MM.1S (cell line): ENCODE results near the gene BATF3.
A peak's percentile ranks its signal among the peaks of the same experiment; 100 is the strongest.
"Not testable (repeated sequence)": the region's sequence is repeated elsewhere in the genome, so short reads cannot be mapped to it uniquely, and the experiment has no call there.

Experiments
- DNase-seq: peaks from one replicate; pipeline ENCODE4 v3.0.0-alpha.2; 2015
- H2AFZ ChIP-seq: fragments of 300-600 bp; sonication (generic); 2 replicates; pipeline ENCODE4 v1.6.0; 2016; ENCODE audit warnings: antibody characterized with exemption, low read length
- H3F3A ChIP-seq: fragments of 300-600 bp; sonication (generic); 2 replicates; pipeline ENCODE4 v1.6.1; 2016; ENCODE audit warnings: mild to moderate bottlenecking, antibody characterized with exemption, low read length, moderate library complexity, mixed read lengths; ENCODE audit not compliant: insufficient read depth
- H3K27ac ChIP-seq: fragments of 300-600 bp; sonication (generic); 2 replicates; pipeline ENCODE4 v1.5.1; 2016; ENCODE audit warnings: mild to moderate bottlenecking, low read length
- H3K27me3 ChIP-seq: fragments of 300-600 bp; sonication (generic); replicated peaks from 2 replicates; pipeline ENCODE4 v1.6.0; 2016; ENCODE audit warnings: low read length; ENCODE audit not compliant: insufficient read depth
- H3K36me3 ChIP-seq: fragments of 300-600 bp; sonication (generic); replicated peaks from 2 replicates; pipeline ENCODE4 v1.6.1; 2016; ENCODE audit warnings: mild to moderate bottlenecking, low read length, mixed read lengths; ENCODE audit not compliant: insufficient read depth
- H3K4me1 ChIP-seq: fragments of 300-600 bp; sonication (generic); 2 replicates; pipeline ENCODE4 v1.6.1; 2016; ENCODE audit warnings: low read length, mixed read lengths
- H3K4me2 ChIP-seq: fragments of 300-600 bp; sonication (generic); 2 replicates; pipeline ENCODE4 v1.6.0; 2016; ENCODE audit warnings: low read depth, low read length
- H3K4me3 ChIP-seq: fragments of 300-600 bp; sonication (generic); 2 replicates; pipeline ENCODE4 v1.5.1; 2016; ENCODE audit warnings: low read length, mixed read lengths
- H3K79me2 ChIP-seq: fragments of 300-600 bp; sonication (generic); 2 replicates; pipeline ENCODE4 v1.6.1; 2016; ENCODE audit warnings: mixed run types, low read length, mixed read lengths
- H3K9ac ChIP-seq: fragments of 300-600 bp; sonication (generic); 2 replicates; pipeline ENCODE4 v1.6.1; 2016; ENCODE audit warnings: low read length, mixed read lengths
- H3K9me2 ChIP-seq: fragments of 300-600 bp; sonication (generic); replicated peaks from 2 replicates; pipeline ENCODE4 v1.6.1; 2016; ENCODE audit warnings: mild to moderate bottlenecking, low read length, mixed read lengths; ENCODE audit not compliant: insufficient read depth
- H3K9me3 ChIP-seq: fragments of 300-600 bp; sonication (generic); replicated peaks from 2 replicates; pipeline ENCODE4 v1.6.1; 2016; ENCODE audit warnings: mild to moderate bottlenecking, low read length, mixed read lengths; ENCODE audit not compliant: insufficient read depth
- H4K20me1 ChIP-seq: fragments of 300-600 bp; sonication (generic); 2 replicates; pipeline ENCODE4 v1.6.1; 2016; ENCODE audit warnings: mild to moderate bottlenecking, low read length, moderate library complexity, mixed read lengths; ENCODE audit not compliant: insufficient read depth
- EZH2 ChIP-seq: fragments of 300-600 bp; sonication (generic); optimal IDR thresholded peaks from 2 replicates; pipeline ENCODE3; 2017; ENCODE audit warnings: low read depth, mild to moderate bottlenecking, antibody characterized with exemption, low read length, mixed read lengths
- EZH2phosphoT487 ChIP-seq: fragments of 300-600 bp; sonication (generic); IDR thresholded peaks from 2 replicates; pipeline ENCODE4 v1.6.1; 2018; ENCODE audit warnings: antibody characterized with exemption, low read length
- TF ChIP-seq, protein P1 (sequence below): fragments of 300-600 bp; sonication (generic); IDR thresholded peaks from 2 replicates; pipeline ENCODE4 v1.5.1; 2016; ENCODE audit warnings: antibody characterized with exemption, low read length, mixed read lengths

BATF3 gene

DNA sequence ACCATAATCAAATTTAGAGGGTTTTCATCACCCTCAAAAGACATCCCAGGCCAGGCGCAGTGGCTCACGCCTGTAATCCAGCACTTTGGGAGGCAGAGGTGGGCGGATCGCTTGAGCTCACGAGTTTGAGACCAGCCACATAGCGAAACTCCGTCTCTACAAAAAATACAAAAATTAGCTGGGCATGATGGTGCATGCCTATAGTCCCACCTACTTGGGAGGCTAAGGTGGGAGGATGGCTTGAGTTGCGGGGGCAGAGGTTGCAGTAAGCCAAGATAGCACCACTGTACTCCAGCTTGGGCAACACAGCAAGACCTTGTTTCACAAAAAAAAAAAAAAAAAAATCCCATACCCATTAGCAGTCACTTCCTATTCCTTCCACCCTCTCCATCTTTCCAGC, 33.5 kb upstream of the BATF3 start:
- no peak for DNase-seq

DNA sequence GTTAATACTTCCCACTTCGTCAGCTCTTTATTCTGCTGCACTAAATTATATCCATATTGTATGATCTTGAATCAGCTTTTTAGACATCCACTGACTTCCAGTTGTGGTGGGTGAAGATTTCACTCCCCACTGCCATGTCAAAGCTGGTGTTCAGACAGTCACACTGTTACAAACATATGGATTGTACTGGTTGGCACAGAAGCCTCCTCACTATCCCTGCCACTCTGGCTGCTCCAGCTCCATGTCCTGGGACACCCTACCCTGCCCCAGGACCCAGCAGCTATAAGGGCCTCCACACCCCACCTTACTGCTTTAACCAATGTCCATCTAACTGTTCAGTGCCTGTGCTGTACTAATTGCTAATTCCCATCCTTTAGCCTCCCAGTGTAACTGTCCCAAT, 32.0 kb upstream of the BATF3 start:
- H3K36me3 ChIP-seq = no peaks in the 10 kb centered on the region
- H3K9me3 ChIP-seq = no peaks in the 10 kb centered on the region
- peaks cover 8% of the 10 kb centered on the region for H3F3A ChIP-seq
- H3K9ac ChIP-seq = no peak overlapping the region
- H3K9me2 ChIP-seq = no peaks in the 10 kb centered on the region
- H4K20me1 ChIP-seq = no peaks in the 10 kb centered on the region
- H3K4me3 ChIP-seq = no peak overlapping the region
- H3K4me2 ChIP-seq = peak overlapping the region; percentile 25; the same call in 1 of the 2 replicates
- H3K27me3 ChIP-seq = no peaks in the 10 kb centered on the region
- no peaks in the 10 kb centered on the region for H3K79me2 ChIP-seq
- H3K27ac ChIP-seq = no peak overlapping the region
- no peak overlapping the region for H2AFZ ChIP-seq
- no peak for DNase-seq
- peaks cover 14% of the 10 kb centered on the region for H3K4me1 ChIP-seq
- TF ChIP-seq EZH2phosphoT487 = no peak

More for the DNA sequence above, 33.5 kb upstream of the BATF3 start:
- no peaks in the 10 kb centered on the region for H4K20me1 ChIP-seq
- H3F3A ChIP-seq = peaks cover 8% of the 10 kb centered on the region
- H3K79me2 ChIP-seq = no peaks in the 10 kb centered on the region
- H3K4me2 ChIP-seq = no peak overlapping the region
- H3K4me3 ChIP-seq = no peak overlapping the region
- no peaks in the 10 kb centered on the region for H3K9me2 ChIP-seq
- peaks cover 14% of the 10 kb centered on the region for H3K4me1 ChIP-seq
- H3K9ac ChIP-seq = no peak overlapping the region
- H2AFZ ChIP-seq = no peak overlapping the region
- TF ChIP-seq EZH2phosphoT487 (no peak), EZH2 (no peak)
- TF ChIP-seq, protein P1, sequence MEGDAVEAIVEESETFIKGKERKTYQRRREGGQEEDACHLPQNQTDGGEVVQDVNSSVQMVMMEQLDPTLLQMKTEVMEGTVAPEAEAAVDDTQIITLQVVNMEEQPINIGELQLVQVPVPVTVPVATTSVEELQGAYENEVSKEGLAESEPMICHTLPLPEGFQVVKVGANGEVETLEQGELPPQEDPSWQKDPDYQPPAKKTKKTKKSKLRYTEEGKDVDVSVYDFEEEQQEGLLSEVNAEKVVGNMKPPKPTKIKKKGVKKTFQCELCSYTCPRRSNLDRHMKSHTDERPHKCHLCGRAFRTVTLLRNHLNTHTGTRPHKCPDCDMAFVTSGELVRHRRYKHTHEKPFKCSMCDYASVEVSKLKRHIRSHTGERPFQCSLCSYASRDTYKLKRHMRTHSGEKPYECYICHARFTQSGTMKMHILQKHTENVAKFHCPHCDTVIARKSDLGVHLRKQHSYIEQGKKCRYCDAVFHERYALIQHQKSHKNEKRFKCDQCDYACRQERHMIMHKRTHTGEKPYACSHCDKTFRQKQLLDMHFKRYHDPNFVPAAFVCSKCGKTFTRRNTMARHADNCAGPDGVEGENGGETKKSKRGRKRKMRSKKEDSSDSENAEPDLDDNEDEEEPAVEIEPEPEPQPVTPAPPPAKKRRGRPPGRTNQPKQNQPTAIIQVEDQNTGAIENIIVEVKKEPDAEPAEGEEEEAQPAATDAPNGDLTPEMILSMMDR = no peak
- no peaks in the 10 kb centered on the region for H3K27me3 ChIP-seq
- H3K9me3 ChIP-seq = no peaks in the 10 kb centered on the region
- H3K36me3 ChIP-seq = no peaks in the 10 kb centered on the region
- H3K27ac ChIP-seq = no peak overlapping the region

DNA sequence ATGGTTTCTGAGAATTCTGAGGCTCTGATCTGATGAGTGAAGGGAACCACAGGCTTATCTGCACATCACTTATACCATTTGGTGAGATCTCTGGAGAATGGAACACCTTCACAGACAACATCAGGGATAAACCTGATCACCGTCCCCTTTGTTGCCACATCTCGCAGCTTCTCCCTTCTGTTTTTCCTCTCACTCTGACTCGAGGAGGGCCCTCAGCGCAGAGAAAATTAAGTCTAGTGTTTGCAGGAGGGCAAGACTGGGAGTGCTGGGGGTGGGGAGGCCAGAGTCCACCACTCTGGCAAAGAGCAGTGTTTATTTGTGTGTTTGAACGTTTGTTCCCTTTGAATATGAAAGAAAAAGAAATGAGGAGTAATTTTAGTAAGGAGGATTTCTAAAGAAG, 29.0 kb upstream of the BATF3 start:
- Histone ChIP-seq H3K4me1 (peaks cover 14% of the 10 kb centered on the region), H3K79me2 (no peaks in the 10 kb centered on the region), H3K9me2 (no peaks in the 10 kb centered on the region), H3K27ac (no peak overlapping the region), H3K4me2 (no peak overlapping the region), H3K9me3 (no peaks in the 10 kb centered on the region), H4K20me1 (no peaks in the 10 kb centered on the region), H3K9ac (no peak overlapping the region), H3K27me3 (no peaks in the 10 kb centered on the region), H2AFZ (no peak overlapping the region), H3K4me3 (no peak overlapping the region), H3F3A (peaks cover 8% of the 10 kb centered on the region), H3K36me3 (no peaks in the 10 kb centered on the region)
- DNase-seq = no peak
- TF ChIP-seq EZH2 (no peak), EZH2phosphoT487 (no peak)
- TF ChIP-seq, protein P1 = no peak

DNA sequence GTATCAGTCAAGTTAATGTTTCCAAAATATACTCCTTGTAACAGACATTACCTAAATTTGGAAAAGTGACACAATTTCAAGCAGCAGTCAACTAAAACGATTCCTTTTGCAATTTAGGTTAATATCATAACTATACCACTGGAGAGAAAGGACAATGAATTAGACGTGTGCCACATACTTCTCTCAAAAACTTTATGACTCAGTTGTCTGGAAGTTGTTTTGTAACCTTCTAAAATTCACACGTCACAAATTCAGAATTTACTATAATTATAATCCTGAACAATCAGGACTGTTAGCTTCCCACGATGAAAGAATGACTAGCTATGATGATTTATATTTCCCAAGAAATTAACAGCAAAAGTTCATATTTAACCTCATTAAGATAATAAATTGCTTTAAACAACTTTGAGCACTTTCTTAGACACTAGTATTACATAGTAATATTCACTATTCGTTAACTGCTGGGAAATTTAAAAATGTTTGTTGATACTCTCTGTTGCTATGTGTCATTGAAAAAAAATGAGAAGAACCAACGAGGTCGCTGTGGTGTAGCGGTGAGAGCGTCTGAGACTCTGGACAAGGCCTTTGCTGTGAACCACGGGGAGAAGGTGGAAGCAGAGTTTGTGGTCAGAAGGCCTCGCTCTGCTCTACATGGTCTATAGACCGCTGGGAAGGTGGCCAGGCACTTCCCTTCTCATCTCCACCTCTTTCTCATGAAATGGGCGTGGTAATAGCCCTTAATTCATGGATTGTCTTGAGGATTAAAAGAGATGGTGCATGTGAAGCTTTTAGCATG, 27.9 kb upstream of the BATF3 start:
- H3K27me3 ChIP-seq = no peaks in the 10 kb centered on the region
- H3K36me3 ChIP-seq = no peaks in the 10 kb centered on the region
- H3K79me2 ChIP-seq = no peaks in the 10 kb centered on the region
- TF ChIP-seq EZH2phosphoT487 (no peak), EZH2 (no peak)
- TF ChIP-seq, protein P1 = no peak
- H3K4me1 ChIP-seq = peaks cover 14% of the 10 kb centered on the region
- H3K9me2 ChIP-seq = no peaks in the 10 kb centered on the region
- H3F3A ChIP-seq = peaks cover 8% of the 10 kb centered on the region
- no peak overlapping the region for H2AFZ ChIP-seq
- no peak overlapping the region for H3K9ac ChIP-seq
- no peak for DNase-seq
- no peak overlapping the region for H3K4me3 ChIP-seq
- H4K20me1 ChIP-seq = no peaks in the 10 kb centered on the region
- H3K4me2 ChIP-seq = no peak overlapping the region
- H3K9me3 ChIP-seq = no peaks in the 10 kb centered on the region
- H3K27ac ChIP-seq = no peak overlapping the region

DNA sequence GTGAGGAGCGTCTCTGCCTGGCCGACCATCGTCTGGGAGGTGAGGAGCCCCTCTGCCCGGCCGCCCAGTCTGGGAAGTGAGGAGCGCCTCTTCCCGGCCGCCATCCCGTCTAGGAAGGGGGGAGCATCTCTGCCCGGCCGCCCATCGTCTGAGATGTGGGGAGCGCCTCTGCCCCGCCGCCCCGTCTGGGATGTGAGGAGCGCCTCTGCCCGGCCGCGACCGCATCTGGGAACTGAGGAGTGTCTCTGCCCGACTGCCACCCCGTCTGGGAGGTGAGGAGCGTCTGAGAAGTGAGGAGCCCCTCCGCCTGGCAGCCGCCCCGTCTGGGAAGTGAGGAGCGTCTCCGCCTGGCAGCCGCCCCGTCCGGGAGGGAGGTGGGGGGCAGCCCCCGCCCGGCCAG, 25.0 kb upstream of the BATF3 start:
- not testable (repeated sequence) for H2AFZ ChIP-seq, DNase-seq, H3K9ac ChIP-seq, H3K4me1 ChIP-seq, H3K79me2 ChIP-seq, H4K20me1 ChIP-seq, H3F3A ChIP-seq, H3K27me3 ChIP-seq, H3K36me3 ChIP-seq, H3K9me3 ChIP-seq, H3K27ac ChIP-seq, H3K4me3 ChIP-seq, H3K9me2 ChIP-seq, H3K4me2 ChIP-seq
